Neural progenitor cell (in vitro differentiated cells): ENCODE measurements around the gene LAMP1.

Source experiments
- CTCF ChIP-seq: fragments of 200-600 bp; sonication (generic); IDR thresholded peaks from 2 replicates; pipeline ENCODE4 v1.5.1; 2017; ENCODE audit warnings: antibody characterized with exemption, mild to moderate bottlenecking
- EZH2 ChIP-seq: fragments of 200-600 bp; sonication (generic); IDR thresholded peaks from 2 replicates; pipeline ENCODE4 v1.6.1; 2017; ENCODE audit warnings: antibody characterized with exemption, mild to moderate bottlenecking, moderate library complexity
- EZH2phosphoT487 ChIP-seq: fragments of 200-600 bp; sonication (generic); IDR thresholded peaks from 2 replicates; pipeline ENCODE4 v1.6.1; 2017; ENCODE audit warnings: antibody characterized with exemption

- TF ChIP-seq CTCF (no peak), EZH2 (no peak), EZH2phosphoT487 (no peak)
Observed at GRCh38 chr13:113273851-113274590, 23.0 kb upstream of the LAMP1 start.
